Measurements from ENCODE around the gene NSL1.

NSL1 gene

GRCh38 chr1:212701910-212702309 is 89.7 kb downstream of the NSL1 start:
- no peak for DNase-seq (ENCODE audit: low spot score)
- no peak for TF ChIP-seq CTCF (IDR thresholded peaks at IDR 0.05; ENCODE audit: borderline replicate concordance, control extremely low read depth, extremely low read depth, insufficient read depth, missing control alignments)
- in situ Hi-C loops (cut with MboI; ENCODE audit: low sequenced_read_pairs, unreplicated experiment) = no loop called here

- in situ Hi-C loops (cut with MboI; ENCODE audit: low sequenced_read_pairs, unreplicated experiment) = no loop called here
- peak; percentile 26 for TF ChIP-seq CTCF (IDR thresholded peaks at IDR 0.05; ENCODE audit: borderline replicate concordance, control extremely low read depth, extremely low read depth, insufficient read depth, missing control alignments)
- DNase-seq (ENCODE audit: low spot score) = no peak
These were observed 90.4 kb downstream of the NSL1 start for GRCh38 chr1:212700892-212701819.

- in situ Hi-C loops (cut with MboI; ENCODE audit: low sequenced_read_pairs, unreplicated experiment) = no loop called here
- peak; percentile 79 for DNase-seq (ENCODE audit: low spot score)
- TF ChIP-seq CTCF (IDR thresholded peaks at IDR 0.05; ENCODE audit: borderline replicate concordance, control extremely low read depth, extremely low read depth, insufficient read depth, missing control alignments) = no peak
These were observed 91.2 kb downstream of the NSL1 start for GRCh38 chr1:212700223-212700891.

- DNase-seq (ENCODE audit: low spot score) = peak; percentile 59
- no peak for TF ChIP-seq CTCF (IDR thresholded peaks at IDR 0.05; ENCODE audit: borderline replicate concordance, control extremely low read depth, extremely low read depth, insufficient read depth, missing control alignments)
- in situ Hi-C loops (cut with MboI; ENCODE audit: low sequenced_read_pairs, unreplicated experiment) = no loop called here
These were observed 91.9 kb downstream of the NSL1 start, which contains the start of gene BATF3 for GRCh38 chr1:212699625-212700222. TSS of gene BATF3 (minus strand) at chr1:212699840. CDS start at chr1:212699762, 78 bp downstream.

- in situ Hi-C loops (cut with MboI; ENCODE audit: low sequenced_read_pairs, unreplicated experiment) = no loop called here
- peak; percentile 82 for DNase-seq (ENCODE audit: low spot score)
- peak; percentile 86 for TF ChIP-seq CTCF (IDR thresholded peaks at IDR 0.05; ENCODE audit: borderline replicate concordance, control extremely low read depth, extremely low read depth, insufficient read depth, missing control alignments)
These were observed 92.4 kb downstream of the NSL1 start for GRCh38 chr1:212699104-212699624.

GRCh38 chr1:212698467-212699103 is 93.0 kb downstream of the NSL1 start:
- in situ Hi-C loops (cut with MboI; ENCODE audit: low sequenced_read_pairs, unreplicated experiment) = no loop called here
- DNase-seq (ENCODE audit: low spot score) = no peak
- peak; percentile 47 for TF ChIP-seq CTCF (IDR thresholded peaks at IDR 0.05; ENCODE audit: borderline replicate concordance, control extremely low read depth, extremely low read depth, insufficient read depth, missing control alignments)
